ENCODE results near the gene CARD11.
A peak's percentile ranks its signal among the peaks of the same experiment; 100 is the strongest.

Gene CARD11

DNA sequence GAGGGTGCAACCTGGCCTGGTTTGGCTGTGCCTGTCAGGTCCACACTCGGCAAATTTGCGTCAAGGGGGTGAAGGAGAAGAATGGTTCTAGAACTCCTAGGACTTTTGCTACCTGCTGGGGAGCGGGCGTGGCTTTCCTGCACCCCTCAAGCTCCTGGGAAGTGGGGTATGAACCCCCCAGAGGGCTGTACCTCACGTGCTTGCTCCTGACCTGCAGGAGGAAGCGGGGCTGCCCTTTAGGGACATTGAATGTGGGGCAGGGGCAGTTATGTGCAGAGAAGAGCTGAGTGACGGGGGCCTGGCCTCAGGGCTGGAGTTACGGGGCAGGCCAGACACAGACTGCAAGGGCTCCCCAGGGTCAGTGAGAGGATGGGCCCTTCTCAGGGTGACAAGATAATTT is 138.2 kb downstream of the CARD11 start:
- no peak for DNase-seq (ENCODE audit: low spot score)

GRCh38 chr7:2905027-2905426 is 138.6 kb downstream of the CARD11 start:
- DNase-seq (ENCODE audit: low spot score) = no peak

DNA sequence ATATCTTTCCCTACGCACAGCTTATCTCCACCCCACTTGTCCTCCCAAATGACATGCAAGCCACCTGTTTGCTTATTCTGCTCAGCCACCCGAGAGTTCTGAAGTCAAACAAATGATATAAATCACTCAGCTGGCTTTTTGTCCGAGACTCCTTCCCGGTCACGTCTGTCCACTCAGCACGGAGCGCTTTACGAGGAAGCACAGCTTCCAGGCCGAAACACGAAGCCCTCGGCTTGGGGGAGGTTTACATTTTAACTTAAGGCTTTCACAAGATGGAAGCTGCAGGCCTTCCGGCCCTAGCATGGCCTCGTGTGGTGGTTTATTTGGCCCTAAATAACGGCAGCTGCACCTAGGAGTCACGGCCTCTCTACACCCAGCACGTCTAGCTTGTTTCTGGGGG is 139.5 kb downstream of the CARD11 start:
- DNase-seq (ENCODE audit: low spot score) = no peak

- no peak for DNase-seq (ENCODE audit: low spot score)
Observed at GRCh38 chr7:2903682-2904162, 139.9 kb downstream of the CARD11 start.

- no peak for DNase-seq (ENCODE audit: low spot score)
Observed at GRCh38 chr7:2897023-2897422, 146.6 kb downstream of the CARD11 start.

DNA sequence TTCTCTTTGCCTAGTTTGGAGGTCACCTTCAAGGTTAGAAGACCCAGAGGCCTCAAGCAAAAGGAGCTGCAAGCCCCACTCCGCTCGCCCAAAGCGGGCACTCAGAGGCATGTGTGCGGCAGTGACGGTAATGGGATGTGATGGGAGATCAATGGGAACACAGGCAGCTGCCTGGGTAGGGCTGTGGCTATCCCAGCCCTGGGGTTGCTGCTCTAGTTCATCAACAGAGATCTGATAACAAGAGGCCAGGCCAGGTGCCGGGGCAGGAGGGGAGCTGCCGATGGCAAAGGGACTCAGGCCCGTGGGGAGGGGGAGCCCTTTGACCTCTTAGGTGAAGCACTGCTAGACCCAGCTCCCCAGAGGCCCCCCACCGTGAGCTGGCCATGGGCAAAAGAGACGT is 147.5 kb downstream of the CARD11 start:
- DNase-seq (ENCODE audit: low spot score) = no peak

GRCh38 chr7:2894118-2894940 is 149.3 kb downstream of the CARD11 start:
- DNase-seq (ENCODE audit: low spot score) = peak; percentile 40

GRCh38 chr7:2893411-2893861 is 150.2 kb downstream of the CARD11 start:
- no peak for DNase-seq (ENCODE audit: low spot score)

DNA sequence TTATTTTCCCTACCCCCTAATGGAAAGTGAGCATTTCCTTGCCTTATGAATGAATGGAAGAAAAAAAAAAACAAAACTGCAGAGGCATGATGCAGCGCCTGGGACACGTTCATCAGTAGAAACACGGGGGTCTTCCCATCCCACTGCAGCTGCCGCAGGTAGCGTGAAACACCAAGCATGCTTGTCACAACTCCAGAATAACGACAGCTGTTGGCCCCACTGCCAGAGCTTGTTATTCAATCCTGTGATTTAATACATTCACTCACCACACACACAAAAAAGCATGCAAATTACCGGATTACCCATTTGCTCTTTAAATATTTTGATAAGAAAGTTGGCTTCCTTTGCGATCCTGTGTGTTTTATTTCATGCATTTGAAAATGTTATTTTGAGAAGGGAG is 151.1 kb downstream of the CARD11 start:
- no peak for DNase-seq (ENCODE audit: low spot score)

- no peak for DNase-seq (ENCODE audit: low spot score)
Observed at GRCh38 chr7:2887816-2888215, 155.9 kb downstream of the CARD11 start.

DNA sequence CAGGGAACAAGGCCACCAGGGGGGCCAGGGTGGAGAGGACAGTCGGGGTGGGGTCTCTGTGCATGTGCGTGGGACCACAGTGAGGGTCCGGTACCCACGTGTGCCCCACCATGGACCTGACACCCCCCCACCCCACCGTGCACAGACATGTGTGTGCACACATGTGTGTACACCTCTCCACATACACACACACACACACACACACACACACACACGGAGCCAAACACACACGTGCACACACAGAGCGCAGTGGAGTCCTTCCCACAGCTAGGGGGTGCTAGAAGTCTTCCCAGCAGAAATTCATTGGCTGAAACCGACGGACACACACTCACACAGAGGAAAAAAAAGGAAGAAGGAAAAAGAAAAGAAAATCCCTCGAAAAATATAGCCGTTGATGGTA is 156.8 kb downstream of the CARD11 start:
- DNase-seq (ENCODE audit: low spot score) = peak; percentile 57

DNA sequence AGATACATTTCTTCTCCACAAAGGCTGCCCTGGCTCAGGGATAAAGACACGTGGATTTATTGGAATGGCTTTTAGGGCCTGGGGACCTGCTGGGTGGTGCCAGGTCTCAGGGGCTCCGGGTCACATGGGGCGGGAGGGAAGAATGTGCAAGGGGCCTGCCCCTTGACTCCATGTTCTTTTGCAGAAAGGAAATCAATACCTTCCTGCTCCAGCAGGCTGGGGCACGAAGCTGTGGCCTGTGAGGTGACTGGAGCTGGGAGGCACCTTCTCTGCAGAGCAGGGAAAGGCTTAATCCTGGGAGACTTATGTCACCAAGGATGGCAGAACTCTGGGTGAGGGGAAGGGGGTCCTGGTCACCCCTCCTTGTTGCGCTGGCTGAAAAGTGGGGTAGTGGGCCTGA is 157.3 kb downstream of the CARD11 start:
- no peak for DNase-seq (ENCODE audit: low spot score)

DNA sequence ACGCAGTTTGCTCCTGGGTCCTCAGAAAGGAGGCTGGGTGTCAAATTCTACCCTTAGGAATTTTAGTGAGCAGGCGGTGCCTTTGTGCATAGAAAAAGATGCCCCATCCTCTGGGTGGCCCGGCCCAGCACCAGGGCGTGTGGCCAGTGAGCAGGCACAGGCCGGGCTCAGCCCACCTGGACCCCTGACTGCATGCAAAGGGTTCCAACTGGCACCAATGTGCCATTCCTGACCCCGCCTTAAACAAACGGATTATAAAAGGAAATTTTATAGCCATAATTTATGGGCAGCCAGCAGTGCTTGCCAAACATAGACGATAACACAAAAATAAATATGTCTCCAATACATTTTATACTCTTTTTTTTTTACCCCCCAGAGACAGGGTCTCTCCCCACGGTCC is 159.5 kb downstream of the CARD11 start:
- DNase-seq (ENCODE audit: low spot score) = no peak

DNA sequence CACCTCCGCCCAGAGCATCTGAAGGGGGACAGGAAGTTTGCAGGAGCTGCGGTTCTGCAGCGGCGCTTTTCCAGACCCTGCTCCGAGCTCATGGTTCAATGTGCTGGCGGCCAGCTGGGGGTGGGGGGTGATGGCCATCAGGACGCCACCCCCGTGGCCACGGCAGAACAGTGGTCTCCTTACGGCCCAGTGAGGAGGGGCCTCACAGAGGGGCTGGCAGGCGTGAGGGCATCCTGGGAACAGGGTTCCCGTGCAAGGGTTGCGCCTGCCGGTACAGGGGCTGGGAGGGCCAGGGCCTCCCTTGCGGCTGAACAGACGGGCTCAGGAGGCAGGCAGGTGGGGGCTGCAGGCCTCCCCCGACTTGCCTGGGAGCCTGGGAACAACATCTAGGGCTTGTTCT is 160.6 kb downstream of the CARD11 start:
- no peak for DNase-seq (ENCODE audit: low spot score)

DNA sequence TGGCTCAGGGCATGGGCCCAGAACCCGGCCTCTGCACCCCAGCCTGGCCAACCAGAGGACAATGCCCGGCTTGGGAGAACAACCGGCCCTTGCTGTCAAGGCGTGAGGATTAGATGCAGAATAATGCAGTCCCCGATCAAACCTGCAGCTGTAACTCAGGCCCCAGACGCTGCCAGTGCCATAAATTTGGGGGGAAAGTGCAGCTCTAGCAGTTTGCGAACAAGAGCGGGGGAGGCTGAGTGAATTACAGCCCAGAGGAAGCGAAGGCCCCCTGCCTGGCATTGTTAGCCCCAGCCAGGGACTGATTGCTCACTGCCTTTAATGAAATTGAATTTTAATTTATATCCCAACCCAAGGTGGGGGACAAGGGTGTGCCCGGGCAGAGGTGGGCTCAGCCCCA is 161.6 kb downstream of the CARD11 start:
- no peak for DNase-seq (ENCODE audit: low spot score)

GRCh38 chr7:2880874-2881533 is 162.7 kb downstream of the CARD11 start:
- DNase-seq (ENCODE audit: low spot score) = no peak

GRCh38 chr7:2880051-2880450 is 163.6 kb downstream of the CARD11 start:
- no peak for DNase-seq (ENCODE audit: low spot score)

DNA sequence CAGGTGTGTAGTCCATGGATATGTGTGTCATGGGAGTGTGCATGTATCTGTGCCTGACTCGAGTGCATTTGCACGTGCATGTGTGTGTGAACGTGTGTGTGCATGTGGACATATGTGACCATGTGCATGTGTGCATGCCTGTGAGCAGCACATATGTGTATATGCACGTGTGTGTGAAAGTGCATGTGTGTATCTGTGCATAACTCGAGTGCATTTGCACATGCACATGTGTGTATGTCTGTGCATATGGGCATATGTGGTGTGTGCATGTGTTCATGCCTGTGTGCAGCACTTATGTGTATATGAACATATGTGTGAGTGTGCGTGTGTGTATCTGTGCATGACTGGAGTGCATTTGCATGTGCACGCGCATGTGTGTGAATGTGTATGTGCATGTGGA is 164.3 kb downstream of the CARD11 start:
- DNase-seq (ENCODE audit: low spot score) = no peak

GRCh38 chr7:2878306-2878705 is 165.4 kb downstream of the CARD11 start:
- no peak for DNase-seq (ENCODE audit: low spot score)

DNA sequence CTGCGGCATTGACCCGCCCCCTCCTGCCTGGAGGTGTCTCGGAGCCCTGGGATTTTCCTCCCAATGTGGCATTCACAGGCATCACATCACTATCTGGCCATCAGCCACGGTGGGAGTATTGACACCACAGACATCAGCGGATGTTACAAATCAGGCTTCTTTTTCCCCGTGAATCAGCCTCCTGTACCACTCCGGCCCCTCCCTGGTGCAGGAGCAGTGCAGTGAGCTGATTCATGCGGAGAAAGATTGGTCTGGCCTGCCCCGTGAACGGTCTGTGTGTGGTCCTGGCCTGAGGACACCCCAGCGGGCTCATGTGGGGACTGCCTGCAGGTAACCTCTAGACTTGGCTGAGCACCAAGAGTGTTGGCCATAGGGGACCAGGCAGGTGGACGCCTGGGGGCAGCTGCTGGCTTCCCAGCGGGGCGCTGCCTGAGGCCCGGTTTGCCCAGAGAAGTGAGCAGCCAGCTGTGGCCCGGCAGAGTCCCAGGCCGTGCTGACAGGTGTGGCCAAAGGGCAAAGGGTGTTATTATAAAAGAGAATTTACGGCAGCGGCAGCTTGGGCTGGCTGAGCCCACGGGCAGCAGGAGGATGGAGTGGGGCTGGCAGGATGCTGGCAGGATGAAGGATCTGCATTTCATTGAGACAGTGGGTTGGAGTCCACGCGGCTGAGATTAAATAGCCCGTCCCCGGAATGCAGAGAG is 167.5 kb downstream of the CARD11 start:
- no peak for DNase-seq (ENCODE audit: low spot score)

GRCh38 chr7:2873686-2874551 is 169.7 kb downstream of the CARD11 start:
- no peak for DNase-seq (ENCODE audit: low spot score)

GRCh38 chr7:2873146-2873545 is 170.5 kb downstream of the CARD11 start:
- no peak for DNase-seq (ENCODE audit: low spot score)
